BLaER1 treated with 17β-estradiol and CSF1 and Interleukin-3, amounts not matched to agents 10 nM and 100 nM (cell line): ENCODE measurements around the gene WFIKKN1.
A peak's percentile ranks its signal among the peaks of the same experiment; 100 is the strongest.

Experiments used
- H3K27ac ChIP-seq, 11 experiments: shearing (Covaris generic); formaldehyde crosslinking; 2 replicates each; pipeline ENCODE4 v1.8.1; 2022
- H3K27me3 ChIP-seq, 11 experiments: shearing (Covaris generic); formaldehyde crosslinking; 2 replicates each; pipeline ENCODE4 v1.8.1; 2022
- H3K36me3 ChIP-seq, 11 experiments: shearing (Covaris generic); formaldehyde crosslinking; 2 replicates each; pipeline ENCODE4 v1.8.1; 2022
- H3K4me1 ChIP-seq, 10 experiments: shearing (Covaris generic); formaldehyde crosslinking; 2 replicates each; pipeline ENCODE4 v1.8.1; 2022
- H3K4me2 ChIP-seq, 11 experiments: shearing (Covaris generic); formaldehyde crosslinking; 2 replicates each; pipeline ENCODE4 v1.8.1; 2022
- H3K4me3 ChIP-seq, 10 experiments: shearing (Covaris generic); formaldehyde crosslinking; 2 replicates each; pipeline ENCODE4 v1.8.1; 2022
- H3K9ac ChIP-seq, 11 experiments: shearing (Covaris generic); formaldehyde crosslinking; 2 replicates each; pipeline ENCODE4 v1.8.1; 2022
- H3K9me3 ChIP-seq, 11 experiments: shearing (Covaris generic); formaldehyde crosslinking; replicated peaks in 1 of 11; 2 replicates each; pipeline ENCODE4 v1.8.1; 2022
- H4K20me1 ChIP-seq, 11 experiments: shearing (Covaris generic); formaldehyde crosslinking; 2 replicates each; pipeline ENCODE4 v1.8.1; 2022
- Cebpa-rat ChIP-seq, 11 experiments: shearing (Covaris generic); IDR thresholded peaks; 2 replicates each; pipeline ENCODE4 v1.8.1; 2022

WFIKKN1 gene

GRCh38 chr16:681746-682427 lies 51.1 kb downstream of the WFIKKN1 start:
- peaks cover 28 to 47% (median 33%) of the 10 kb centered on the region in 11 experiments for H3K36me3 ChIP-seq
- H3K27me3 ChIP-seq: no peaks in the 10 kb centered on the region; a peak in 2 of 22 replicates
- H4K20me1 ChIP-seq: peaks cover 26 to 70% (median 47%) of the 10 kb centered on the region in 11 experiments; a peak in 21 of 22 replicates
- H3K4me2 ChIP-seq: peak overlapping the region; percentile 95 to 99 (median 99)
- H3K27ac ChIP-seq: peak overlapping the region in 2 of 11 experiments; percentile 82; a peak in 4 of 22 replicates
- H3K9ac ChIP-seq: peak overlapping the region; percentile 87 to 96 (median 91); a peak in 21 of 22 replicates
- TF ChIP-seq Cebpa-rat (IDR thresholded peaks at IDR 0.05): no peak
- H3K4me1 ChIP-seq: peaks cover 42 to 64% (median 52%) of the 10 kb centered on the region in 10 experiments
- H3K4me3 ChIP-seq: peak overlapping the region; percentile 75 to 98 (median 90)
- H3K9me3 ChIP-seq: no peaks in the 10 kb centered on the region

DNA sequence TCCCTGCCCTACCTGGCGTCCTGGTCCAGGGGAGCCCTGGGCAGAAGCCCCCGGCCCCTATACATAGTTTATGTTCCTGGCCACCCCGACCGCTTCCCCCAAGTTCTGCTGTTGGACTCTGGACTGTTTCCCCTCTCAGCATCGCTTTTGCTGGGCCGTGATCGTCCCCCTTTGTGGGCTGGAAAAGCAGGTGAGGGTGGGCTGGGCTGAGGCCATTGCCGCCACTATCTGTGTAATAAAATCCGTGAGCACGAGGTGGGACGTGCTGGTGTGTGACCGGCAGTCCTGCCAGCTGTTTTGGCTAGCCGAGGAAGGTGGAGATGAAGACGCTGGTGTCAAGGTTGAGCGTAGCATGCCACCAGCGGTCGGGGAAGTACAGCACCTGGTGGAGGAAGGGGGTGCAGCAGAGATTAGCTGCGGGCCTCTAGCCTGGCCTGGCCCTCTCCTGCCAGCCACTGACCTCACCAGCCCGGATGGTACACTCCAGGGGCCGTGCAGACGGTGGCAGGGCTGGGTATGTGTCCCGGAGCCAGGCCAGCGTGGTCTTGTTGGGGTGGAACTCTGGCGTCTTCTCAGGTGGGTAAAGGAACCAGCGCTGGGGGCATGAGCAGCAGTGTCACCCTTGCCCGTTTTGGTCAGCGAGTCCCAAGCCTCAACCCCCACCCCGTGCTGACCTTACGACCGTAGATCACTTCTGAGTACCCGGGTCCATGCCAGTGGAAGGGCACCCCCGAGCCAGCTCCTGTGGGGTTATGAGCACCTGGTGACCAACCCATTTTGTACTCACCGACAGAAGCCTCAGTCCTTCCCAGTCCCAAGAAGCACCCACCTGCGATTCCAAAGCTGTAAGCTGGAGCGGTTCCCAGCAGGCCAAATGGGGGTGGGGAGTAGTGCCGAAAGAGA lies 52.0 kb downstream of the WFIKKN1 start:
- no peak for TF ChIP-seq Cebpa-rat (IDR thresholded peaks at IDR 0.05)
- peaks cover 33 to 55% (median 41%) of the 10 kb centered on the region in 11 experiments for H3K36me3 ChIP-seq
- H3K27ac ChIP-seq: peak overlapping the region in 4 of 11 experiments; percentile 75 to 81 (median 78); a peak in 2 of 22 replicates
- no peaks in the 10 kb centered on the region for H3K27me3 ChIP-seq
- peak overlapping the region; percentile 95 to 99 (median 99) for H3K4me2 ChIP-seq
- peak overlapping the region; percentile 84 to 96 (median 89); a peak in 21 of 22 replicates for H3K9ac ChIP-seq
- peak overlapping the region; percentile 64 to 98 (median 81) for H3K4me3 ChIP-seq
- H4K20me1 ChIP-seq: peaks cover 26 to 68% (median 46%) of the 10 kb centered on the region in 11 experiments; a peak in 21 of 22 replicates
- no peaks in the 10 kb centered on the region for H3K9me3 ChIP-seq
- peaks cover 42 to 64% (median 52%) of the 10 kb centered on the region in 10 experiments for H3K4me1 ChIP-seq

GRCh38 chr16:683396-684070 lies 52.7 kb downstream of the WFIKKN1 start:
- H3K4me2 ChIP-seq: peak overlapping the region; percentile 95 to 99 (median 99)
- H3K27ac ChIP-seq: peak overlapping the region; percentile 58 to 85 (median 78)
- no peaks in the 10 kb centered on the region for H3K9me3 ChIP-seq
- H3K27me3 ChIP-seq: no peaks in the 10 kb centered on the region
- TF ChIP-seq Cebpa-rat (IDR thresholded peaks at IDR 0.05): no peak
- peaks cover 33 to 60% (median 44%) of the 10 kb centered on the region in 11 experiments for H3K36me3 ChIP-seq
- peaks cover 26 to 65% (median 42%) of the 10 kb centered on the region in 11 experiments; a peak in 21 of 22 replicates for H4K20me1 ChIP-seq
- peak overlapping the region; percentile 84 to 96 (median 87) for H3K9ac ChIP-seq
- H3K4me3 ChIP-seq: peak overlapping the region; percentile 64 to 98 (median 80)
- H3K4me1 ChIP-seq: peaks cover 46 to 71% (median 57%) of the 10 kb centered on the region in 10 experiments
